GM21360 (cell line): ENCODE results near the gene STK40.

Experiments
- ATAC-seq: cut with Tn5 transposase; IDR thresholded peaks from one replicate; pipeline ENCODE4 v1.9.1; 2021; ENCODE audit warnings: mild to moderate bottlenecking, moderate library complexity; ENCODE audit not compliant: unreplicated experiment

The STK40 gene

DNA sequence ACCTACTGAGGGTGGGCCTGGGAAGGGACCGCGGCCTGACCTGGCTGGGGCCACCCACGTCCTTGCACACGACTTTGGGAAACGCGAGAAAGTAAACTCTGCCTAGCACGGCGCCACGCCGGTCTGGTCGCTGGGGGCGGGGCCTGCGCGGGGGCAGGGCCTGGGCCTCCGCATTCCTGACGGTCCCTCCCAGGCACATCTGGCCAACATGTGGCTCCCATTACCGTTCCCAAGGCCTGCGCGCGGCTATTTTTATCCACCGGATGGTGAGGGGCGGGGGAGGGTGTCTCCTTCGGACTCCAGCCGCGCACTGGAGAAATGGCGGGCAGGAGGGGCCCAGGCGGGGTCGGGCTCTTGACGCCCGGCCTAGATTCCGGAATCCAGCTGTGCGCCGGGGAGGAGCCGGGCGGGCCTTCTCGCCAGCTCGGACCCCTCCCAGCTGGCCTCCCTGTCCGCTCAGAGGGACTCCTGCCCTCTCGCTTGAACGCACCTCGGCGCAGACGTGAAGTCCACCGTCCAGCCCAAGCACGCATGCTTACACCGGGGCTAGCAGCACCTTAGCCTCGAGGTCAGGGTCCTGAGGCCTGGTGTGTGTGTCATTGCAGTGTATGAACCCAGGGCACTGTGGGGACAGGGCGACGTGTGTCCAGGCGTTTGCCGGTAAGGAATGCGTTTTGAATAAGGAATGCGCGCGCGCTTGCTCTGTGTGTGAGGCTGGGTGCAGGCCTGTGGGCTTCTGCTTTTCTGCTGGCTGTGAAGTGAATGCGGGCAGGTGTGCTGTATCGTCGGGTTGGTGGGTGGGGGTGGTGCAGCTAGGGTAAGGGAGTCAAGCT, 64.4 kb downstream of the STK40 start:
- no peak for ATAC-seq

- no peak for ATAC-seq
These were observed 65.0 kb downstream of the STK40 start for GRCh38 chr1:36320767-36321118.

DNA sequence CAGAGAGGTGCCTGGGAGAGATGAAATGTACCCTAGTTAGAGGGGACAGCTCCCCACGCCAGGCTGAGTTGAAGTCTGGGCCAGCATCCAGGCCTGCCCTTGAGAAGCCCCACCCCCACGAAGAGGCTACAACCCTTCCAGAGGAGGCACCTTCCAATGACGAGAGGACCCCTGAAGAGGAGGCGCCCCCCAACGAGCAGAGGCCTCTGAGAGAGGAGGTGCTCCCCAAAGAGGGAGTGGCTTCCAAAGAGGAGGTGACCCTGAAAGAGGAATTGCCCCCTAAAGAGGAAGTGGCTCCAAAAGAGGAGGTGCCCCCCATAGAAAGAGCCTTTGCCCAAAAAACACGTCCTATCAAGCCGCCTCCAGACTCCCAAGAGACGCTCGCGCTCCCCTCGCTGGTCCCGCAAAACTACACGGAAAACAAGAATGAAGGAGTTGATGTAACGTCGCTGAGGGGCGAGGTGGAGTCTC, 65.4 kb downstream of the STK40 start:
- ATAC-seq, result no peak

GRCh38 chr1:36309397-36309796, 76.3 kb downstream of the STK40 start:
- no peak for ATAC-seq

GRCh38 chr1:36307601-36308330, 78.0 kb downstream of the STK40 start:
- no peak for ATAC-seq

DNA sequence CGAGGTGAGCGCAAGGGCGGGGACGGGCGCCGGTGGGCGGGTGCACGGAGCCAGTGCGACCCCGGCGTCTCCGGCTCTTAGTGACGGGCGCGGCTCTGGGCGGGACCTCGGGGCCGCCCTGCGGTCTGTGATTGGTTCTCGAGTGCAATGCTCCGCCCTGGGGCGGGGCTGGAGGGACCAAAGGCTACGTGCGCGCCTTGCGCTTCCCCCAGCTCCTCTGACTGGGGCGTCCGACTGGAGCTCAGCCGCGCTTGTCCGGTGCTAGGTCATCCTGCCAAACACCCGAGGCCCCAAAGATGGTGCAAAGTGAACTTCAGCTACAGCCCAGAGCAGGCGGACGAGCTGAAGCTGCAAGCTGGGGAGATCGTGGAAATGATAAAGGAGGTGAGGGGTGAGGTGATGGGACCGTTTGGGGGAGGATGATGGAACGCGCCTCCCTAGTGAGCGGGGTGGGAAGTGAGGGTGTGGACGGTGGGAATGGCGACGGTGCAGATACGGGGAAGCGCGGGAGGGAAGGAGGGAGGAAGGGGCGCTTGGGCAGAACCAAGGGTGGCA, 78.7 kb downstream of the STK40 start:
- peak; percentile 97 for ATAC-seq

DNA sequence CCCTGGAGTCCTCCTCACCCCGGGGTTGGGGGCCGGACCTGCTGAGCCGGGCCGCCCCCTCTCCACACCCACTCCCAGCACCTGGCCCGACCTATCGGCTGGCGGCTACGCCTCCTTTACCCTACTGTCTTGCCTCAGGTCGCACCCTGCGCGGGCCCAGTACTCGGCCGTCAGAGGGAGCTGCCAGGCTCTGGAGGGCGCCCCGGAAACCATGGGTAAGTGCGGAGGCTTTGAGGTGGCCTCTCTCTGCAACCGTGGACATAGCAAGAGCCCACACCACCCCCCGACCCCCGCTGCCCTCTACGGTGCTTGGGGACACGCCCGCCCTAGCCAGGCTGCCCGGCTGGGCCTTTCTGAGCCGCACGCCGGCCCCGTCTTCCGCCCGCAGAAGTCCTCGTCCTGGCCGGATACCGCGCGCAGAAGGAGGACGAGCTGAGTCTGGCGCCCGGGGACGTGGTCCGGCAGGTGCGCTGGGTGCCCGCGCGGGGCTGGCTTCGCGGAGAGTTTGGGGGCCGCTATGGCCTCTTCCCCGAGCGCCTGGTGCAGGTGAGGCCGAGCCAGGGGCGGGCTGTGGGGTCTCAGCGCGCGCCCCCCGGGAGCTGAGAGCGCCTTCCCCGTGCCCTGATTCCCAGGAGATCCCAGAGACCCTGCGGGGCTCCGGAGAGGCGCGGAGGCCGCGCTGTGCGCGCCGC, 79.4 kb downstream of the STK40 start, which contains the start of gene SH3D21:
Gene SH3D21 (plus strand): TSS at position 159 of the 692 bp plus-strand sequence. CDS start 53 bp downstream, at position 212.
- peak; percentile 18 for ATAC-seq

- ATAC-seq, result no peak
These were observed 79.9 kb downstream of the STK40 start for GRCh38 chr1:36305915-36306209.

GRCh38 chr1:36304970-36305914, 80.5 kb downstream of the STK40 start:
- ATAC-seq, result no peak

GRCh38 chr1:36304521-36304920, 81.2 kb downstream of the STK40 start:
- no peak for ATAC-seq

GRCh38 chr1:36303650-36304360, 81.9 kb downstream of the STK40 start:
- ATAC-seq, result no peak

- ATAC-seq, result no peak
These were observed 82.5 kb downstream of the STK40 start for GRCh38 chr1:36303244-36303643.

GRCh38 chr1:36301220-36301619, 84.5 kb downstream of the STK40 start:
- no peak for ATAC-seq

DNA sequence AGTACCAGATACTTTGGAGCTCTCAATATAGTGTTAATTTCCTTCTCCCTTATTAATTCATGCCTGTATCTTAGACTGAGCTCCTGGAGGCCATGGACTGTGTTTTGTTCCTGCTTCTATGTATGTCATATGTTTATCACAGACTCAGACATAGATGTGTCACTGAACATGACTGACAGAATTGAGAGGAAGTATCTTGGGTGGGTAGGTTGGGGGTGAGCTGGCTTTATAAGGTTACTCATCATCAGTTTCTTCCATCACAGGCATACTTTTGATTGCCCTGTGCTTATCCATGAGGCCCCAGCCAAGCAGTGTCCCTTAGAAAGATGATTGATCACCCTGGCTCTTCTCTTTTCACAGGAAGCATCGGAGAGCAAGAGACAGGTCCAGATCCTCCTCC, 85.2 kb downstream of the STK40 start:
- no peak for ATAC-seq

GRCh38 chr1:36298640-36299039, 87.1 kb downstream of the STK40 start:
- ATAC-seq, result no peak

GRCh38 chr1:36297062-36297461, 88.7 kb downstream of the STK40 start:
- no peak for ATAC-seq

GRCh38 chr1:36295390-36295789, 90.3 kb downstream of the STK40 start:
- ATAC-seq, result no peak
